ENCODE results near the gene WHRN. TPM values are rescaled to one million over a fixed set of nuclear protein-coding genes. Genes with fewer than 3 reads are reported as not detected.

WHRN gene
- total RNA-seq, 5 donors from 2014 or later (not counting 1 experiment from before 2014, with no cell fraction given), result 11.4 to 46.0 (median 13.0) TPM

DNA sequence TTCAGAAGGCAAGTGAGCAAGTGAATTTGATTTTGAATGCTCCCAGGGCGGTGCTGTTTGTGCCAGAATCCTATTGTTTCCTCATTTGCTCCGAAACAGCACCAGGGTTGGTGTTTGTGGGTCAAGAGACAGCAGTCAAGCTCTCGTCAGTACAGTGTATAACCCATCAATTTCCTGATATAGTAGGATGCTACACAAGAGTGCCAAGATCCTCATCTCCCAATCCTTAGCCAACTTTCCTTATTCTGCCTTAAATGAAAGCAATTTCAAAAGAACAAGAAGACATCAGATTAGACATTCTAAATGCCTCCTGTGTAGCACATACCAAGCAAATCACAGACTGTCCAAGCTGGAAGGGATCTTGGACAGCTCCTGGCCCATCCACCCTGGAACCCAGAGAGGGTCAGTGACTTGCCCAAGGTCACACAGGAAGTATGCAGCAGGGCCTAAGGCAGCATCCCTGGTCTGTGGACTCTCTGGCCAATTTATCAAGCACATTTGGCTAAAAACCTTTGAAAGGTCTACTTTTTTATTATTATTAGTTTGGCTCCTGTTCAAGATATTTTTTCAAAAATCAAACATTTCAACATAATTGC is 4.5 kb downstream of the WHRN start:
- peaks cover 5 to 29% of the 10 kb centered on the region in 2 experiments for H3K4me1 ChIP-seq (ENCODE audit: control insufficient read depth in 1 of 2, extremely low read depth in 1 of 2, insufficient read depth in 2 of 2, low read length in 2 of 2)
- no peak for DNase-seq
- 83% methylated on average over 2 of the region's 3 CpGs for WGBS (ENCODE audit: insufficient coverage)
- H3K36me3 ChIP-seq (ENCODE audit: control insufficient read depth in 2 of 2, extremely low read depth in 1 of 2, insufficient read depth in 1 of 2, low read length in 1 of 2), result no peaks in the 10 kb centered on the region
- no peak overlapping the region for H3K4me3 Mint-ChIP-seq
- no peaks in the 10 kb centered on the region for H3K9me3 ChIP-seq
- H3K27ac Mint-ChIP-seq, result no peak overlapping the region
- POLR2A ChIA-PET, result no interaction called here
- H3K27me3 ChIP-seq (replicated peaks in 1 of 2; ENCODE audit: control insufficient read depth in 2 of 2, extremely low read depth in 1 of 2, insufficient read depth in 2 of 2, low read length in 1 of 2), result peaks cover 0 to 7% of the 10 kb centered on the region in 2 experiments
- no peak overlapping the region for H3K27ac ChIP-seq (ENCODE audit: low read length)
- peaks cover 17 to 47% (median 47%) of the 10 kb centered on the region in 3 donors for H3K4me1 Mint-ChIP-seq
- peaks cover 0 to 3% of the 10 kb centered on the region in 2 donors for H3K27me3 Mint-ChIP-seq
- CTCF ChIA-PET, result interaction anchor here in 1 of 2 donors (0.6 to 1.0 kb wide), 3 partner anchors 9 to 1161 kb away, joined by 3 read pairs; partner anchors contain the start of gene ATP6V1G1
- ATAC-seq (replicated peaks in 1 of 4), result no peak
- H3K36me3 Mint-ChIP-seq, result no peaks in the 10 kb centered on the region
- no peak overlapping the region for H3K4me3 ChIP-seq (ENCODE audit: control insufficient read depth in 1 of 2, extremely low read depth in 1 of 2, low read length in 1 of 2)
- no peaks in the 10 kb centered on the region for H3K9me3 Mint-ChIP-seq

DNA sequence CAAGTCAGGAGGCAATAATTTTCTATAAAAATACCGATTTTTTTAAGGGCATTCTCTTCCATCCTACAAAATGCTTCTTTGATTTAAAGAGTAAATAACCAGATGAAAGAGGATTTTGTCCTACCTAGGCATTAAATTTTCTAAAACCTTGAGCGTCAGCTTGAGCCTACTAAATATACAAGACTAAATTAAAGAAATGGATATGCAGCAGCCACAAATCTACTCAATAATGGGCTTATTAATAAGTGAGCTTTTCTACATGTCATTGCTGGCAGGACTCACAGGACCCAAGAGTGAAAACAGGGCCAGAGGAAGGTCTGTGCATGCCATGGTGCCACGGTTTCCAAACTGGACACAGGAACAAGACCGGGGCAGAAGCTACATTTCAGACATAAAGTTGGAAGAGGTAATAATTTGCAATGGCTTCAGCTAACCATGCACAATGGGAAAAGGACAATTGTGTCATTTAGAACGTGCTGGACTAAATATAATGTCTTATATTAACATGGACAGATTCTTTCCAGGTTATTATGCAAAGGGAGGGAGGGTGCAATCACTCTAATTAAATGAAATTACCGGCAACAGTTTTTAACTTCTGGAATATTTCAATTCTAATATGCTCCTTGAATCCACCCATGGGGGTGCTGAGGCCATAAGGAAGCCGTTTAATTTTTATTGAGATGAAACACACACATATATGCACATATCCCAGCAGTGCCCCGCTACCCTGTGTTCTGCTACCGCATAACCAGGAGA is 5.2 kb downstream of the WHRN start:
- Histone ChIP-seq H3K36me3 (ENCODE audit: control insufficient read depth in 2 of 2, extremely low read depth in 1 of 2, insufficient read depth in 1 of 2, low read length in 1 of 2) (no peaks in the 10 kb centered on the region), H3K27ac (ENCODE audit: low read length) (no peak overlapping the region), H3K4me3 (ENCODE audit: control insufficient read depth in 1 of 2, extremely low read depth in 1 of 2, low read length in 1 of 2) (no peak overlapping the region), H3K4me1 (ENCODE audit: control insufficient read depth in 1 of 2, extremely low read depth in 1 of 2, insufficient read depth in 2 of 2, low read length in 2 of 2) (peaks cover 5 to 26% of the 10 kb centered on the region in 2 experiments), H3K27me3 (replicated peaks in 1 of 2; ENCODE audit: control insufficient read depth in 2 of 2, extremely low read depth in 1 of 2, insufficient read depth in 2 of 2, low read length in 1 of 2) (peaks cover 0 to 5% of the 10 kb centered on the region in 2 experiments), H3K9me3 (no peaks in the 10 kb centered on the region)
- no peaks in the 10 kb centered on the region for H3K9me3 Mint-ChIP-seq
- no peaks in the 10 kb centered on the region for H3K36me3 Mint-ChIP-seq
- H3K27ac Mint-ChIP-seq, result peak overlapping the region in 1 of 2 donors; percentile 44
- CTCF ChIA-PET, result interaction anchor here in 1 of 2 donors (1.0 to 1.1 kb wide), 3 partner anchors 8 to 153 kb away, joined by 3 read pairs; no protein-coding TSS in a partner anchor
- DNase-seq (no peak), ATAC-seq (replicated peaks in 1 of 4) (no peak)
- 84% methylated on average over 2 of the region's 9 CpGs for WGBS (ENCODE audit: insufficient coverage)
- no peak overlapping the region for H3K4me3 Mint-ChIP-seq
- H3K27me3 Mint-ChIP-seq, result peaks cover 0 to 3% of the 10 kb centered on the region in 2 donors
- H3K4me1 Mint-ChIP-seq, result peaks cover 14 to 46% (median 43%) of the 10 kb centered on the region in 3 donors
- POLR2A ChIA-PET, result no interaction called here

DNA sequence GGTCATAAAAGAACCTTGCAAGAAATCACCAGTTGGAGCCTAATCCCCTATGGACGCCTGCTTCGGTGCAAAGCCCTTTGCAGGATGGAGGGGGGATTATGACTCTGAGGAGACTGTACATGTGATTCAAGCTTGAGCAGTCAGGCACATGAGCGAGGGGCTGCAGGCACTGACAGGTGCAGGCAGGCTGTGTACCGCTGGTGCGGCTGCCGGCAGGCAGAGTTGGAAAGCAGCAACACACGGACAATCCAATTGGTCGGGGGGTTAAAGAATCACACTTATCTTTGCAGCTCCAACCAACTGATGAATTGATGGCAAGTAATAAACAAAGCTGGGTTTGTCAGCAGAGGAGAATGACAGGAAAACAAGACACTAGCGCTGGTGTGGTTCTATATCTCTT is 5.7 kb downstream of the WHRN start:
- no peak for ATAC-seq (replicated peaks in 1 of 4)

DNA sequence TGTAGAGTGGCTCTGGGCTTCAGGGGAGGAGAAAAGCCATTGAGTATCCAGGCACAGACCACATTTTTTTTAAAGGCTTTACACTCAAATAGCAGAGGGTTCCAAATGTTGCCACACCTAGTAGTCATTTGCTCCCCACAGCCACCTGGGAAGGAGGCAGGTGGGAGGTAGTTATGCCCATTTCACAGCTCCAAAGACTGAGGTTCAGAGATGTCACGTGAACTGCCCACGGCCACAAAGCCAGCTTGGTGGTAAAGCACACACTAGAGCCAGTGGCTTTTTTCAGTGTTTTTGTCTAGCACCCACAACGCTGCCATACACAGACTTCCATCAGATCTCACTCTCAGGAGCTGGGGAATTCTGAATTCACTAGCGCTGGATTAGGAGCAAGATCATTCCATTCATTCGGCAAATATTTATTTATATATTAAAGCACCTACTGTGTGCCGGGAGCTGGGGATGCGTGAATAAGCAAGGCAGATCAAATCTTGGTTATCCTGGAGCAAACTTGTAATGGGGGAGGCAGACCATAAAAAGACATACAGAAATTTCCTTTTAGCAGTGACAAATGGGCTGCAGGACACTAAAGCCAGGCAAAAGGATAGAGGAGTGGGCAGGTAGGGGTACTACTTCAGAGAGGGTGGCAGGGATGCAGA is 7.4 kb downstream of the WHRN start:
- no peak overlapping the region for H3K27ac ChIP-seq (ENCODE audit: low read length)
- ChIA-PET CTCF (interaction anchor here in 1 of 2 donors (0.5 to 0.9 kb wide), 3 partner anchors 11 to 155 kb away, joined by 3 read pairs; no protein-coding TSS in a partner anchor), POLR2A (interaction anchor here in 1 of 2 donors (0.7 kb wide), 1 partner anchor 78 kb away, joined by 5 read pairs; no protein-coding TSS in a partner anchor)
- Mint-ChIP-seq H3K4me1 (peaks cover 14 to 33% (median 31%) of the 10 kb centered on the region in 3 donors), H3K36me3 (no peaks in the 10 kb centered on the region), H3K27ac (peak overlapping the region in 1 of 2 donors; percentile 36), H3K27me3 (peaks cover 0 to 3% of the 10 kb centered on the region in 2 donors), H3K4me3 (no peak overlapping the region), H3K9me3 (no peaks in the 10 kb centered on the region)
- H3K9me3 ChIP-seq, result no peaks in the 10 kb centered on the region
- peaks cover 3 to 10% of the 10 kb centered on the region in 2 experiments for H3K4me1 ChIP-seq (ENCODE audit: control insufficient read depth in 1 of 2, extremely low read depth in 1 of 2, insufficient read depth in 2 of 2, low read length in 2 of 2)
- no peak overlapping the region for H3K4me3 ChIP-seq (ENCODE audit: control insufficient read depth in 1 of 2, extremely low read depth in 1 of 2, low read length in 1 of 2)
- DNase-seq (peak in 1 of 35 experiments; percentile 42), ATAC-seq (replicated peaks in 1 of 4) (peak in 1 of 4 experiments; percentile 18)
- H3K36me3 ChIP-seq (ENCODE audit: control insufficient read depth in 2 of 2, extremely low read depth in 1 of 2, insufficient read depth in 1 of 2, low read length in 1 of 2), result no peaks in the 10 kb centered on the region
- no peaks in the 10 kb centered on the region for H3K27me3 ChIP-seq (replicated peaks in 1 of 2; ENCODE audit: control insufficient read depth in 2 of 2, extremely low read depth in 1 of 2, insufficient read depth in 2 of 2, low read length in 1 of 2)
- 73% methylated on average over 5 of the region's 7 CpGs for WGBS (ENCODE audit: insufficient coverage)

More for the DNA sequence above, 5.7 kb downstream of the WHRN start:
- Mint-ChIP-seq H3K9me3 (no peaks in the 10 kb centered on the region), H3K27ac (peak overlapping the region in 1 of 2 donors; percentile 17), H3K4me3 (no peak overlapping the region), H3K27me3 (peaks cover 0 to 3% of the 10 kb centered on the region in 2 donors), H3K4me1 (peaks cover 14 to 46% (median 43%) of the 10 kb centered on the region in 3 donors), H3K36me3 (no peaks in the 10 kb centered on the region)
- Histone ChIP-seq H3K27me3 (replicated peaks in 1 of 2; ENCODE audit: control insufficient read depth in 2 of 2, extremely low read depth in 1 of 2, insufficient read depth in 2 of 2, low read length in 1 of 2) (no peaks in the 10 kb centered on the region), H3K9me3 (no peaks in the 10 kb centered on the region), H3K4me3 (ENCODE audit: control insufficient read depth in 1 of 2, extremely low read depth in 1 of 2, low read length in 1 of 2) (no peak overlapping the region), H3K36me3 (ENCODE audit: control insufficient read depth in 2 of 2, extremely low read depth in 1 of 2, insufficient read depth in 1 of 2, low read length in 1 of 2) (no peaks in the 10 kb centered on the region), H3K27ac (ENCODE audit: low read length) (no peak overlapping the region), H3K4me1 (ENCODE audit: control insufficient read depth in 1 of 2, extremely low read depth in 1 of 2, insufficient read depth in 2 of 2, low read length in 2 of 2) (peaks cover 3 to 21% of the 10 kb centered on the region in 2 experiments)
- no peak for DNase-seq
- ChIA-PET POLR2A (no interaction called here), CTCF (interaction anchor here in 1 of 2 donors (1.0 to 1.1 kb wide), 3 partner anchors 7 to 154 kb away, joined by 3 read pairs; no protein-coding TSS in a partner anchor)
- 96% methylated on average over 3 of the region's 9 CpGs for WGBS (ENCODE audit: insufficient coverage)

DNA sequence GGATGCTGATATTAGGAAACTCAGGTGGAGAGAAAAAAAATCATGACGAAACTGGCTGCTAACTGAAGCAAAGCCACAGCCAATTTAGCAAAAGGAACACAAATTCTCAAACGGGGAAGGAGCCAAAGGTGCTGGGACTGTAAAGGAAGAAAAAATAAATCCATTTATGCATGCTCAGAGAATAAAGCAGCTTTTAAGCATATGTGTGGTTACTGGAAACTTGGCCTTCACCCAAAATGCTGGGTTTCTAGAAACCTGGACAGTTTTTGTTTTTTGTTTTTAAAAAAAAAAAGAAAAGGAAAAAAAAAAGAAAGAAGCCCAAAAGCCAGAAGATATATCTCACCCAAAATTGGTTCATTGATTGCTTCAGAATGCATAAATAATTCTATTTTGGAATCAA is 8.0 kb downstream of the WHRN start:
- Mint-ChIP-seq H3K4me1 (peaks cover 14 to 27% (median 25%) of the 10 kb centered on the region in 3 donors), H3K27ac (peak overlapping the region in 1 of 2 donors; percentile 36), H3K27me3 (peaks cover 0 to 3% of the 10 kb centered on the region in 2 donors), H3K4me3 (no peak overlapping the region), H3K36me3 (no peaks in the 10 kb centered on the region), H3K9me3 (no peaks in the 10 kb centered on the region)
- whole genome bisulfite sequencing (ENCODE audit: insufficient coverage), result no CpG with 5 or more reads among the region's 2 CpGs
- CTCF ChIA-PET, result interaction anchor here in 1 of 2 donors (0.9 kb wide), 2 partner anchors 41 to 156 kb away, joined by 3 read pairs; no protein-coding TSS in a partner anchor
- H3K36me3 ChIP-seq (ENCODE audit: control insufficient read depth in 2 of 2, extremely low read depth in 1 of 2, insufficient read depth in 1 of 2, low read length in 1 of 2), result no peaks in the 10 kb centered on the region
- H3K27me3 ChIP-seq (replicated peaks in 1 of 2; ENCODE audit: control insufficient read depth in 2 of 2, extremely low read depth in 1 of 2, insufficient read depth in 2 of 2, low read length in 1 of 2), result no peaks in the 10 kb centered on the region
- H3K4me3 ChIP-seq (ENCODE audit: control insufficient read depth in 1 of 2, extremely low read depth in 1 of 2, low read length in 1 of 2), result no peak overlapping the region
- H3K4me1 ChIP-seq (ENCODE audit: control insufficient read depth in 1 of 2, extremely low read depth in 1 of 2, insufficient read depth in 2 of 2, low read length in 2 of 2), result peaks cover 3 to 9% of the 10 kb centered on the region in 2 experiments
- no peak for ATAC-seq (replicated peaks in 1 of 4)
- peak in 1 of 35 experiments; percentile 44 for DNase-seq
- no peaks in the 10 kb centered on the region for H3K9me3 ChIP-seq
- POLR2A ChIA-PET, result interaction anchor here (0.7 kb wide), 2 partner anchors 79 to 169 kb away, joined by 3 to 5 read pairs; no protein-coding TSS in a partner anchor
- no peak overlapping the region for H3K27ac ChIP-seq (ENCODE audit: low read length)

DNA sequence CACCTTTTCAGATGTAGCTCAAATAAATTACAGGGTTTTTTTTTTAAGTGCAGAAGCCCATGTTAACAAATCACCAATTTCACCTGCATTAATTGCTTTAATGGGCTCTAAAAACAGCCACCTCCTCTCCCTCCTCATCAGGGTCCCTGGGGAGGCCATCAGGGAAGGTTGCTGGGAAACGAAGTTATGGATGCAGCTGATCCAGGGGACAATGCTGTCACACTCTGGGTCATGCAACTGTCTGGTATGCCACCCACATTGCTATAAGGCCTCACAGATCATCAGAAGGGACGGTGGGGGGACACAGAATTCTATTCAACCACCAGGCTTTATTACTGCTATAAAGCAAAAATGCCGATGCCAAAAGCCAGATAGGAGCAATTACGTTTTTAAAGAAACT is 9.3 kb downstream of the WHRN start:
- CTCF ChIA-PET, result no interaction called here
- ATAC-seq (replicated peaks in 1 of 4) (no peak), DNase-seq (no peak)
- Mint-ChIP-seq H3K9me3 (no peaks in the 10 kb centered on the region), H3K27ac (no peak overlapping the region), H3K27me3 (peaks cover 0 to 6% of the 10 kb centered on the region in 2 donors), H3K4me1 (peaks cover 14 to 24% (median 20%) of the 10 kb centered on the region in 3 donors), H3K36me3 (no peaks in the 10 kb centered on the region), H3K4me3 (no peak overlapping the region)
- Histone ChIP-seq H3K36me3 (ENCODE audit: control insufficient read depth in 2 of 2, extremely low read depth in 1 of 2, insufficient read depth in 1 of 2, low read length in 1 of 2) (no peaks in the 10 kb centered on the region), H3K27me3 (replicated peaks in 1 of 2; ENCODE audit: control insufficient read depth in 2 of 2, extremely low read depth in 1 of 2, insufficient read depth in 2 of 2, low read length in 1 of 2) (no peaks in the 10 kb centered on the region), H3K4me3 (ENCODE audit: control insufficient read depth in 1 of 2, extremely low read depth in 1 of 2, low read length in 1 of 2) (no peak overlapping the region), H3K9me3 (no peaks in the 10 kb centered on the region), H3K4me1 (ENCODE audit: control insufficient read depth in 1 of 2, extremely low read depth in 1 of 2, insufficient read depth in 2 of 2, low read length in 2 of 2) (peaks cover 3 to 9% of the 10 kb centered on the region in 2 experiments), H3K27ac (ENCODE audit: low read length) (no peak overlapping the region)
- POLR2A ChIA-PET, result no interaction called here
- WGBS (ENCODE audit: insufficient coverage), result 83% methylated on average over 1 of the region's 4 CpGs

All from T-cell (primary cell).